ENCODE results near the gene CHRND. TPM values are rescaled to one million over a fixed set of nuclear protein-coding genes. Genes with fewer than 3 reads are reported as not detected.

The CHRND gene
- total RNA-seq, 2 donors from 2014 or later: not detected

GRCh38 chr2:232581725-232582124, 55.8 kb downstream of the CHRND start:
- Mint-ChIP-seq H3K27me3 (no peaks in the 10 kb centered on the region), H3K9me3 (no peaks in the 10 kb centered on the region), H3K4me1 (ENCODE audit: low read depth in 2 of 2) (peaks cover 15 to 18% of the 10 kb centered on the region in 2 donors), H3K36me3 (peaks cover 11% of the 10 kb centered on the region), H3K27ac (no peak overlapping the region), H3K4me3 (no peak overlapping the region)
- DNase-seq (ENCODE audit: low spot score) (no peak), ATAC-seq (no peak)

- no peaks in the 10 kb centered on the region for H3K9me3 Mint-ChIP-seq
- H3K4me3 Mint-ChIP-seq: no peak overlapping the region
- H3K27ac Mint-ChIP-seq: no peak overlapping the region
- no peaks in the 10 kb centered on the region for H3K27me3 Mint-ChIP-seq
- no peak for DNase-seq (ENCODE audit: low spot score)
- H3K36me3 Mint-ChIP-seq: peaks cover 11% of the 10 kb centered on the region
- peaks cover 15 to 18% of the 10 kb centered on the region in 2 donors for H3K4me1 Mint-ChIP-seq (ENCODE audit: low read depth in 2 of 2)
- no peak for ATAC-seq
These were observed 58.3 kb downstream of the CHRND start for GRCh38 chr2:232584238-232584637.

Other genes starting within 250 kb of the CHRND start
- gene ALPP, start 147.4 kb upstream of the CHRND start, total RNA-seq: not detected
- not detected for gene ALPG, start 119.3 kb upstream of the CHRND start, total RNA-seq
- not detected for gene ALPI, start 70.0 kb upstream of the CHRND start, total RNA-seq
- gene ECEL1, start 38.3 kb upstream of the CHRND start, total RNA-seq: not detected
- not detected for gene PRSS56, start 5.8 kb upstream of the CHRND start, total RNA-seq
- gene CHRNG, start 13.5 kb downstream of the CHRND start, total RNA-seq: not detected
- 1 to 10 TPM; 3.2 to 9.4 TPM for gene TIGD1, start 24.4 kb downstream of the CHRND start, total RNA-seq
- gene EIF4E2, start 24.5 kb downstream of the CHRND start, total RNA-seq: 10 to 100 TPM; 65.6 to 79.2 TPM
- under 1 TPM in 1 of 2 donors, not detected in 1; 0.24 TPM for gene EFHD1, start 107.4 kb downstream of the CHRND start, total RNA-seq
- 100 to 1,000 TPM in 1 of 2 donors, 10 to 100 TPM in 1; 91.5 to 101 TPM for gene GIGYF2, start 171.2 kb downstream of the CHRND start, total RNA-seq